HG03135 (cell line): Measurements from ENCODE around the gene USP37.

Experiments used
- ATAC-seq: cut with Tn5 transposase; IDR thresholded peaks from one replicate; pipeline ENCODE4 v1.9.1; 2021; ENCODE audit warnings: mild to moderate bottlenecking, moderate library complexity; ENCODE audit not compliant: unreplicated experiment

The USP37 gene

DNA sequence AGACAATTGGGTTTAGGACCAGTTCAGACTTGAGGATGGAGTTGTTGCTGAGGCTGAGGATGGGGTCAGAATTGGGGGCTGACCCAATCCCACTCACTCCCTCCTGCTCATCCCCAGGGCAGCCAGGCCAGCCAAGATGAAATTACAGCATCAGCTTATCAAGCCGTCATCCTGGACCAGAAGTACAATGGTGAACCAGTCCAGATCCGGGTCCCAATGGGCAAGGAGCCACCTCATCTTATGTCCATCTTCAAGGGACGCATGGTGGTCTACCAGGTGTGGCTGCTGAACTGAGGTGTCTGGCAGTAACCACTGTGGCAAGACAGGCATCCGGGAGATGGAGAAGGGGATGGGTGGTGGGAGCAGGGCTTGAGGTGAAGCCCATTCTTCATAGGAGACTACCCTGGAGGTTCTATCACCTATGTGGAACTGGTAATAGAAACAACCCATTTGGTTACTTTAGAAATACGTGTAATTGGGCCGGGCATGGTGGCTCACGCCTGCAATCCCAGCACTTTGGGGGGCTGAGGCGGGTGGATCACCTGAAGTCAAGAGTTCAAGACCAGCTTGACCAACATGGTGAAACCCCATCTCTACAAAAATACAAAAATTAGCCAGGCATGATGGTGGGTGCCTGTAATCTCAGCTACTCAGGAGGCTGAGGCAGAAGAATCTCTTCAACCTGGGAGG lies 135.3 kb downstream of the USP37 start:
- no peak for ATAC-seq

DNA sequence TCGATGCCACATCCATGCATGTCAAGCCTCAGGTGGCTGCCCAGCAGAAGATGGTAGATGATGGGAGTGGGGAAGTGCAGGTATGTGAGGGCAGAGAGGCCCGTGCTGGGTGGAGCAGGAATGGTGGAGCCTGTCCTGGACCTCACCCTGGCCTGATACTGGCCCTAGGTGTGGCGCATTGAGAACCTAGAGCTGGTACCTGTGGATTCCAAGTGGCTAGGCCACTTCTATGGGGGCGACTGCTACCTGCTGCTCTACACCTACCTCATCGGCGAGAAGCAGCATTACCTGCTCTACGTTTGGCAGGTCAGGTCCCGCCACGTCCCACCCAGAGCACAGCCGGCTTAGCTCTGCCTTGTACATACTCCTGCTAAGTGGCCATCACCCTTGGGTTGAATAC lies 136.3 kb downstream of the USP37 start:
- ATAC-seq = no peak

DNA sequence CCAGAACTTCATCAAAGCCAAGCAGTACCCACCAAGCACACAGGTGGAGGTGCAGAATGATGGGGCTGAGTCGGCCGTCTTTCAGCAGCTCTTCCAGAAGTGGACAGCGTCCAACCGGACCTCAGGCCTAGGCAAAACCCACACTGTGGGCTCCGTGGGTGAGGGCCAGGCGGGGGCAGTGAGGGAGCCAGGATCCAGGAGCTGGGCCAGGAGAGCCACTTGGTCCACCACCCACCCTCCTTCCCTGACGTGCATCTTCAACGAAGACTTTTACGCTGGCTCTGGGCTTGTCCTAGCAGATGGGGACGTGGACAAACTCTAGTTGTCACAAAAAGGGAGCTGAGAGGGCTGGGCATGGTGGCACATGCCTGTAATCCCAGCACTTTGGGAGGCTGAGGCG lies 137.4 kb downstream of the USP37 start:
- ATAC-seq = no peak

DNA sequence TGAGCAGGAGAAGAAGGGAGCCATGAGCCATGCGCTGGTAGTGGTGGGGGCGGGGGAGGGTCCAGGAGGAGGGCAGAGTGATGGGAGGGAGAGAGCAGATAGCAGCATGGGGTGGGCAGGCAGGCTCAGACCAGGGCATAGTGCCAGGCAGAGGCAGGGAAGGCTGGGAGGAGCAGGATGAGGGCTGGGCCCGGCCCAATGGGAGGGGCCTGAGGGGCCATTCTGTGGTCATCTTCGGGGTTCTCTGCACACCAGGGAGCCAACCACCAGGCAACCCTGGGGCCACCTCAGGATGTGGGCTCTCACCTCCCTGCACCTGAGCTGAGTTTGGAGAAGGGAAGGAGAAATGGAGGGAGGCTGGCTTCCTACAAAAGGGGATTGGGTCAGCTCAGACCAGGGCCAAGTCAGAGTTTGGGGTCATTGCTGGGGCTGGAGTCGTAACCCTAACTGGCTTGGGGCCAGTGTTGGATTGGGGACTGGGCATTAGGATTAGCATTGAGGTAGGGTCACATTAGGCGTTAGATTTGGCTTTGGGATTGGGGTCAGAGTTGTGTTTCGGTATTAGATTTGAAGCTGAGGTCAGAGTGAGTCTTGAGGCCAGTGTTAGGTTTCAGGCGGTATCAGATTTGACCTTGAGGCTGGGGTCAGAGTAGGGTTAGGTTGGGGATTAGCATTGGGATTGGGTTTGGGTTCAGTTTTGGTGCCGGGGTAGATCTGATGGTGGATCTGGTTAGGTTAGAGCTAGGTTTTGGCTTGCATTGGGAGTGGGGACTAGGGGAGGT lies 138.0 kb downstream of the USP37 start:
- no peak for ATAC-seq

DNA sequence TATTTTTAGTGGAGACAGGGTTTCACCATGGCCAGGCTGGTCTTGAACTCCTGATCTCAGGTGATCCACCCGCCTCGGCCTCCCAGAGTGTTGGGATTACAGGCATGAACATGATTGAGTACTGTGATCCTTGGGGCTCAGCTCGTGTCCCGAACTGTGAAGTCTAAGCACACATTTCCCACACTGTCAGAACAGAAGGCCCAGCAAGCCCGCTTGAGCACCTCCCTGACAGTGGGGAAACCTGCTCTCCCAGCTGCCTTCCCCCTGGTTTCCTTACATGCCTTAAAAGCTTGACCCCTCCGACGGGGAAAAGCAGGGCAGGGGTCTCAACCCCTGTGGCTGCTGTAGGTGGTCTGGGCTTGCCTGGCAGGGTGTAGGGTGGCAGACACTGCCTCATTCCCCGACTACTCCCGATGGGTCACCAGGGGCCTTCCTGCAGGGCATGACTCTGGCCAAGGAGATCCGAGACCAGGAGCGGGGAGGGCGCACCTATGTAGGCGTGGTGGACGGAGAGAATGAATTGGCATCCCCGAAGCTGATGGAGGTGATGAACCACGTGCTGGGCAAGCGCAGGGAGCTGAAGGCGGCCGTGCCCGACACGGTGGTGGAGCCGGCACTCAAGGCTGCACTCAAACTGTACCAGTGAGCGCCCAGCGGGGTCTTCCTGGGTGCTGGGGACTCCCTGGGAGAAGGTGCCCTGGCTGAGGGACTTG lies 139.1 kb downstream of the USP37 start:
- ATAC-seq = no peak

DNA sequence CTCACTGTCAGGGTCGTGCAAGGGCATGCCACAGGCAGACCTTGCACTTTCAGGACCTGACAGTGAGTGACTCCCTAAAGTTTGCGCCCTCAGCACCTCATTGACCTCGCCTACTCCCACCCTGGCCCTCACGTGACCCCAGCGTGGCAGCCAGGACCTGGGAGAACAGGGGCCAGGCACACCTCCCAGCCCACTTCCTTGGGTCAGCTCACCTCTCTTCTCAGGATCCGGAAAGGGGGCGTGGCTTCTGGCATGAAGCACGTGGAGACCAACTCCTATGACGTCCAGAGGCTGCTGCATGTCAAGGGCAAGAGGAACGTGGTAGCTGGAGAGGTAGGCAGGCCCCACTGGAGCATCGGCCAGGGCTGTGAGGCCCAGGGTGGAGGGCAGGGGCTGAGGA lies 140.4 kb downstream of the USP37 start:
- no peak for ATAC-seq

DNA sequence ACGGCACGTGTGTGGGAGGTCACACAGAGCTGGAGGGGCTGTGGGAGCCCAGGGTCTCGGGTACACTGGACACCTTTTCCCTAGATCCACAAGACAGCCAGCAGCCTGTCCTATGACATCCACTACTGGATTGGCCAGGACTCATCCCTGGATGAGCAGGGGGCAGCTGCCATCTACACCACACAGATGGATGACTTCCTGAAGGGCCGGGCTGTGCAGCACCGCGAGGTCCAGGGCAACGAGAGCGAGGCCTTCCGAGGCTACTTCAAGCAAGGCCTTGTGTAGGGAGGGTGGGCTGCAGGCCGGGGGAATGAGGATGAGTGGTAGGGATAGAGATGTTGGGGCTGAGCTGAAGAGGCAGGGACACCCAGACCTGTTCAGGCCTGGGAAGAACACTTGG lies 142.6 kb downstream of the USP37 start:
- no peak for ATAC-seq

DNA sequence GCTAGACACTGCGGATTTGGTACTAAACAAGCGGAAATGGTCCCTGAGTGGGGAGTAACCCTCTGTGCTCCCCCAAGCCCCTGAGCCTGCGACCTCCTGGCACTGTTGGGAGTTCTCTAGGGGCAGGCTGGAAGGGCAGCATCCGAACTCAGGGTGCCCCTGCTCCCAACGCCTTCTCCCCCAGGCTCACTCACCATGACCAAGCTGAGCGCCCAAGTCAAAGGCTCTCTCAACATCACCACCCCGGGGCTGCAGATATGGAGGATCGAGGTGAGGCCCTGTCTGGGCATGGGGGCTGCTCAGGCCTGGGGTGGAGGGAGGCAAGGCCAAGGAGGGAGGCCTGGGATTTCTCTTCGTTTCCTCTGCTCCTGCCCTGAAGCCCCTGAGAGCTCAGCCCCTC lies 144.6 kb downstream of the USP37 start:
- ATAC-seq = no peak

DNA sequence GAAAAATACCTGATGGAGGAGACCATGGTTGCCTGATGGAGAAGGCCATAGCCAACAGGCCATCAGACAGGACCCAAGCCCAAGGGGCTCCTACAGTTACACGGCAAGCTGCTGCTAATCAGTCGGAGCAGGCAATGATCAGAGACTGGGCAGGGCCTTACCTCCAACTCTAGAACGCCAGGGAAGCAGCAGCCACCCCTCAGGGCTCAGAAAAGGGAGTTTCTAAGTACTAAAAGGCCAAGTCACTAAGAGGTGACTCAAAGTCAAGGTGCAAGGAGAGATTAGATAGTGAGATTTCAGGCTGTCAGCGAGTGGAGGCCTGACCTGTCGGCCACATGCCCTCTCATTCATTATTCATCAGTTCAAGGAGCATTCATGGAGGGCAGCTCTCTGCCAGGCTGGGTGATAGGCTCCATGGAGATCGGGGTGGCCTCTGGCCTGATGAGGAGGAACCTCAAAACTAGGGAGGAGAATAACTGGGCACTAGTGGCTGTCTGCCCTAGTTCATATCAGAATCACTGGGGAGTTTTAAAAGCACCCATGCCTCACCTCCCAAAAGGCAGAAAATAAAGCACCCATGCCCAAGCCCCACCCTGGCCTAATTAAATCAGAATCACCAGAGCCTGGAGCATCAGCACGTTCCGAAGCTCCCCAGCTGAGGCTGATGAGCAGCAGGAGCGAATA lies 145.6 kb downstream of the USP37 start:
- ATAC-seq = no peak

DNA sequence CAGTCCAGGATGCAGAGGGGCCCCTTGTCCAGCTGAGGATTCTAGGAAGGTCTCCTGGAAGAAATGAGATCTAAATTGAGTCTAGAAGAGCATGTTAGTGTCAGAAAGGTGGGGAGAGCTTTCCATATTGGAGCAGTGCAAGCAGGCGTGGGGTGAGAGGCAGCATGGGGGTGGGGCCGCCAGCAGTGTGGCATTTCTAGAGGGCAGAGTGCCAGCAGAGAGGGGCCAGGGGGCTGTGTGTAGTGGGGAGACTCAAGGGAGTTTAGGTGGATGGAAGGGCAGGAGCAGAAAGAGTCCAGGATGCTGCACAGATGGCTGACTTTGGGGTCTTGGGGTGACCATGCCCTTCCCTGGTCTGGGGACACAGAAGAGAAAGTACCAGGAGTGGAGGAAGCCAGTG lies 147.1 kb downstream of the USP37 start:
- no peak for ATAC-seq

DNA sequence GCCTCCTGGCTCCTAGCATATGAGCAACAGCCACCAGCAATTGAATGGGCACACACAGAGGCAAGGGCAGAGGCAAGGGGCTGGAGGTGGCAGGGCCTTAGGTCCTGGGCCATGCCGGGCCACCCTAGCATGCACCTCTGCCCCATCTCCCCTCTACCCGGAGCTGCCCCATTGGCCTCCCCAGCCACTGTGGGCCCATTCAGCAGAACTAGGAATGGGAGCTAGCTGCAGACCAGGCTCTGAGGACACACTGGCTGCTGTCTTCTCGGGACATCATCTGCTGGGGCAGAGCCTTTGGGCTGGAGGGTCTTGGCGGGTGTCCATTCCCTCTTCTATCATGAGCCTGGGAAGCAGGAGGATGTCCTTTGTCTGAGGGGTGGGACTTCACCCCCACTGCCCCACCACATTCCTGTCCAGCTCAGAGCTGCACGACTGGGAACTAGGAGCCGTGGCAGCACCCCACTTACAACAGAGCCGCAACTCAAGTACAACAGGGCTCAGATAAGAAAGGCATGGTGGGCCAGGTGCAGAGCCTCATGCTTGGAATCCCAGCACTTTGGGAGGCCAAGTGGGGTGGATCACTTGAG lies 148.4 kb downstream of the USP37 start:
- no peak for ATAC-seq

DNA sequence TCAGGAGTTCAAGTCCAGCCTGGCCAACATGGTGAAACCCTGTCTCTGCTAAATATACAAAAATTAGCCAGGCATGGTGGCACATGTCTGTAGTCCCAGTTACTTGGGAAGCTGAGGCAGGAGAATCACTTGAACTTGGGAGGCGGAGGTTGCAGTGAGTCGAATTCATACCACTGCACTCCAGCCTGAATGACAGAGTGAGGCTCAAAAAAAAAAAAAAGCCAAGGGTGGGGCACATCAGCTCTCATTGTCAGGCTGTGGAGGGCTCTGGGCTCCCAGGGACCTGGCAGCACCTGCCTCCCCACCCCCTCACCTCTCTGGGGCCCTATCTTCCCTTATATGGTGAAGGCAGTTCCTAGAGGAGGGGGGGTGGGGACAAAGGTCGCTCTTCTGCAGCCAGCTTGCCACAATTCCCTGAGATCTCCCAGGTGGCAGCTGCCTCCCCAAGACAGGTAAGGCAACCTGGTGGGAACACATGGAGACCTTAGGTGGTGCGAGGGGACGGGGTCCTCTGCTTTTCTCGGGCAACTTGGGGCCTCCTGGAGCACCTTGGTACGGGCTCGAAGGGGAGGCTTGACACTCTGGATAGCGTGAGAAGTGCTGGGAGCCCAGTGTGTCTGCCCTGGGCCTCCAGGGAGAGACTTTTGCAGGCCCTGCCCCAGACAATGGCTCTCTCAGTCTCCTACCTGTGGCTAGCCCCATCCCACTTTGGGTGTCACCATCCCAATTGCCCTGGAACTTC lies 149.3 kb downstream of the USP37 start, which contains the start of gene VIL1:
Gene VIL1 (plus strand): TSS at position 407 of the 742 bp plus-strand sequence. CDS start 4,656 bp downstream, outside the sequence.
- no peak for ATAC-seq

DNA sequence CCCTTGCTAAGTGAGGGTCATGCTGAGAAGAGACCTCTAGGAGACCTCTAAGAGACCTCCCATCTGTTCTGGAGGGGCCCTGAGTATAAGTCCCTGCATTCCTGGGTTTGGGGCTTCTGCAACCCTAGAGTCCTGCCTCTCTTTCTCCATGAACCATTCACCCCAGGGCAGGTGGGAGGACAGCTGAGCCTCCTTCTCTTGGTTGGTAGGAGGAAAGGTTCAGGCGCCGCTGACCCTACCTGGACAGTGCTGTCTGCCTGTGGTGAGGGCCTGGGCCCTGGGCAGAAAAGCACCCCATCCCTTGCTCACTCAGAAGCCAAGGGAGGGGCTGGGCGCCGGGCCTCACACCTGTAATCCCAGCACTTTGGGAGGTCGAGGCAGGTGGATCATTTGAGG lies 149.8 kb downstream of the USP37 start:
- no peak for ATAC-seq

DNA sequence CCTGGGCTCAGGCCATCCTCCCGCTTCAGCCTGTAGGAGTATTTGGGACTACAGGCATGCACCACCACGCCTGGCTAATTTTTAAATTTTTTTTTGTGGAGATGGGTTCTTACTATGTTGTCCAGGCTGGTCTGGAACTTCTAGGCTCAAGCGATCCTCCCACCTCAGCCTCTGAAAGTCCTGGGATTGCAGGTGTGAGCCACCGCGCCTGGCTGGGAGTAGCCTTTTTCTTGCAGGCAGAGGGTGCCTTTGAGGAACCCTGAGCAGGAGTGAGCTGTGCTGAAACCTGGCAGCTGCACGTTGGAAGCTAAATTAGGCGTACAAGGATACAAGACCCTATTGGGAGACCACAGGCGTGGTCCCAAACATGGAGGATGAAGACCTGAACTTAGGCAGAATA lies 160.4 kb downstream of the USP37 start:
- no peak for ATAC-seq

DNA sequence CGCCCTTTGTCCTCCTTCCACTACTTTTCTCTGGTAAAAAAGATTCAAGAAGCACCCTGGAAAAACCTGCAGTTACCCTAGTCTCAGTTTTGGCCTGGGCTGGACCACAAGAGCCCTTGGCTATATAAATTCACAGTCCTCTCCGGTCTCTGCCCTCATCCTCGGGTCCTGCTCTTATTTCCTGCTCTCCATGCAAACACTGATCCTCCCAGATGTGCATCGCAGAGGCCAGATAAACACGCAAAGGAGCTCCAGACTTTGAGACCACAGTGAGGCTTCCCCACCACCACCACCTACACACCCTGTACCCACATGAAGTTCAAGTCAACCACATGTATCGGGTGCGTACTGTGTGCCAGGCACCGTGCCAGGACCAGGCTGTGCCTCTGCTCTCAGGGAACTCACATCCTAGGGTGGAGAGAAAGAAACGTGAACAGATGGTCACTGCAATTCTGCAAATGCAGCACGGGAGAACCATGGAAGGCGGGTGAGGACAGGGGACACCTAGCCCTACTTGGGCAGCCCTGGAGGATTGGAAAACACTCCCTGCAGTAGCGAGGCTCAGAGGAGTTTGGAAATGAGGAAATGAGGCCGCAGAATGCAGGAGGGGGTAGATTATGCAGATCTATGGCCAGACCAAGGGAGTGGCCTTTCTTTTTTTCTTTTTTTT lies 161.1 kb downstream of the USP37 start:
- ATAC-seq = no peak

DNA sequence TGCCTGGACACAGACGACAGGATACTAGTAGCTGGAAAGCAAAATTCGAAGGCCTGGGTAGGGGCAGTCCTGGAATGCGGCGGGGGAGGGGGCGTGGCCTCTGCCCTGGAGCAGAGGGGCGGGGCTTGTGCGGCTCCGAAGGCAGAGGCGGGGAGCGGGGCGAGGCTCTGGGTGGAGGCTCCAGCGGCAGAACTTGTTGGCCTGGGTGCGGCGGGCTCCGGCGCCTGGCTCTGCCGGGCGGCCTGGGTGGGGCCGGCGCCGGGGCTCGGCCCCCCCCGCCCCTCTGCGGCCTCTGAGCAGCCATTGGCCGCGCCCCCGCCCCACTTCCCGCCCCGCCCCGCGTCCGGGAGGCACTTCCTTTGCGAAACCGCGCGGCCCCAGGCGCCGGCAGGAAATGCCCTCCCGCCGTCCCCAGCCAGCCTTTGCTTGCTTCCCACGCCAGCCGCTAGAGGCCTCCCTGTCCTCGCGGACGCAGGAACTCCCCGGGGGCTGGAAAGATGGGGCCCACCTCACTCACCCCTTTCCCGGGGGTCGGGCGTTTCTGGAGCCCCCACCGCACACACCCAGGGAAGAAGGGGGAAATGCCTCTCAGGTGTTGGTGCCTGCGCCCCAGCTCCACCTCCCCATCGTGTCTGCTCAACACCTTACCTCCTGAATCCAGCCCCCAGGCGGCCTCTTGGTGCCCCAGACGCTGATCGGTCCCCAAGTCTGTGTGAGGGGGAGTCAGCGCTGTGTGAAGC lies 161.8 kb downstream of the USP37 start:
- ATAC-seq = peak; percentile 82

DNA sequence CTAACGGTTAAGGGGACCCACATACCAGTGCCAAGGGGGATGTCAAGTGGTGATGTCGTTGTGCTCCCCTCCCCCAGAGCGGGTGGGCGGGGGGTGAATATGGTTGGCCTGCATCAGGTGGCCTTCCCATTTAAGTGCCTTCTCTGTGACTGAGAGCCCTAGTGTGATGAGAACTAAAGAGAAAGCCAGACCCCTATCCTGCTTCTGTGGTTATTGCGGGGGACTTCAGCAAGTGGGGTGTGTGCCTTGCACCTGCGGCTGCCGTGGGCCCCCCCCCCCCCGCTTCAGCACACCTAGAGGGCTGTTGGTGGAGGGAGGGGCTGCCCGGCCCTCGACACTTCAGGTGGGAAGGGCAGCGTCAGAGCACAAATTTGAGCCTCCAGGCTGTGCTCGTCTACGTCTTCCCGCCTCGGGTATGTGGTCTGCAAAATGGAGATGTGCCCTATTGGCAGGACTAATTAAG lies 162.4 kb downstream of the USP37 start:
- peak; percentile 19 for ATAC-seq

DNA sequence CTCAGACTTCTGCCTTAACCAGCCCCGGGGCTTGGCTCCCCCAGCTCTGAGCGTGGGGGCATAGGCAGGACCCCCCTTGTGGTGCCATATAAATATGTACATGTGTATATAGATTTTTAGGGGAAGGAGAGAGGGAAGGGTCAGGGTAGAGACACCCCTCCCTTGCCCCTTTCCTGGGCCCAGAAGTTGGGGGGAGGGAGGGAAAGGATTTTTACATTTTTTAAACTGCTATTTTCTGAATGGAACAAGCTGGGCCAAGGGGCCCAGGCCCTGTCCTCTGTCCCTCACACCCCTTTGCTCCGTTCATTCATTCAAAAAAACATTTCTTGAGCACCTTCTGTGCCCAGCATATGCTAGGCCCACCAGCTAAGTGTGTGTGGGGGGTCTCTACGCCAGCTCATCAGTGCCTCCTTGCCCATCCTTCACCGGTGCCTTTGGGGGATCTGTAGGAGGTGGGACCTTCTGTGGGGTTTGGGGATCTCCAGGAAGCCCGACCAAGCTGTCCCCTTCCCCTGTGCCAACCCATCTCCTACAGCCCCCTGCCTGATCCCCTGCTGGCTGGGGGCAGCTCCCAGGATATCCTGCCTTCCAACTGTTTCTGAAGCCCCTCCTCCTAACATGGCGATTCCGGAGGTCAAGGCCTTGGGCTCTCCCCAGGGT lies 162.9 kb downstream of the USP37 start:
- no peak for ATAC-seq
